ENCODE data around the gene CA11. TPM values are rescaled to one million over a fixed set of nuclear protein-coding genes. Genes with fewer than 3 reads are reported as not detected.
A peak's percentile ranks its signal among the peaks of the same experiment; 100 is the strongest.
"Not testable (repeated sequence)": the region's sequence is repeated elsewhere in the genome, so short reads cannot be mapped to it uniquely, and the experiment has no call there.

Gene CA11
- total RNA-seq, 1 donor from 2014 or later, result 7.8 TPM

GRCh38 chr19:48663667-48664066, 17.7 kb upstream of the CA11 start:
- Mint-ChIP-seq H3K27ac (ENCODE audit: unreplicated experiment) (no peak overlapping the region), H3K36me3 (ENCODE audit: unreplicated experiment) (no peaks in the 10 kb centered on the region), H3K27me3 (ENCODE audit: unreplicated experiment) (peaks cover 2% of the 10 kb centered on the region), H3K9me3 (ENCODE audit: unreplicated experiment) (peaks cover 2% of the 10 kb centered on the region), H3K4me1 (ENCODE audit: low read depth, unreplicated experiment) (no peaks in the 10 kb centered on the region), H3K4me3 (ENCODE audit: unreplicated experiment) (no peak overlapping the region)
- no peak for DNase-seq
- no peak for TF ChIP-seq CTCF (IDR thresholded peaks at IDR 0.05; ENCODE audit: partially characterized antibody, unreplicated experiment)

- H3K4me1 Mint-ChIP-seq (ENCODE audit: low read depth, unreplicated experiment), result peaks cover 1% of the 10 kb centered on the region
- H3K27me3 Mint-ChIP-seq (ENCODE audit: unreplicated experiment), result peaks cover 2% of the 10 kb centered on the region
- H3K9me3 Mint-ChIP-seq (ENCODE audit: unreplicated experiment), result no peaks in the 10 kb centered on the region
- DNase-seq, result no peak
- no peak overlapping the region for H3K27ac Mint-ChIP-seq (ENCODE audit: unreplicated experiment)
- no peak for TF ChIP-seq CTCF (IDR thresholded peaks at IDR 0.05; ENCODE audit: partially characterized antibody, unreplicated experiment)
- no peak overlapping the region for H3K4me3 Mint-ChIP-seq (ENCODE audit: unreplicated experiment)
- no peaks in the 10 kb centered on the region for H3K36me3 Mint-ChIP-seq (ENCODE audit: unreplicated experiment)
Measured at GRCh38 chr19:48661711-48662090, 15.7 kb upstream of the CA11 start.

GRCh38 chr19:48660852-48661710, 15.1 kb upstream of the CA11 start:
- Mint-ChIP-seq H3K36me3 (ENCODE audit: unreplicated experiment) (no peaks in the 10 kb centered on the region), H3K9me3 (ENCODE audit: unreplicated experiment) (no peaks in the 10 kb centered on the region), H3K27ac (ENCODE audit: unreplicated experiment) (no peak overlapping the region), H3K27me3 (ENCODE audit: unreplicated experiment) (peaks cover 2% of the 10 kb centered on the region), H3K4me3 (ENCODE audit: unreplicated experiment) (no peak overlapping the region), H3K4me1 (ENCODE audit: low read depth, unreplicated experiment) (peaks cover 1% of the 10 kb centered on the region)
- no peak for TF ChIP-seq CTCF (IDR thresholded peaks at IDR 0.05; ENCODE audit: partially characterized antibody, unreplicated experiment)
- DNase-seq, result peak; percentile 58

GRCh38 chr19:48659768-48660167, 13.8 kb upstream of the CA11 start:
- TF ChIP-seq CTCF (IDR thresholded peaks at IDR 0.05; ENCODE audit: partially characterized antibody, unreplicated experiment), result no peak
- H3K4me3 Mint-ChIP-seq (ENCODE audit: unreplicated experiment), result no peak overlapping the region
- H3K27me3 Mint-ChIP-seq (ENCODE audit: unreplicated experiment), result peaks cover 2% of the 10 kb centered on the region
- no peak overlapping the region for H3K27ac Mint-ChIP-seq (ENCODE audit: unreplicated experiment)
- no peaks in the 10 kb centered on the region for H3K36me3 Mint-ChIP-seq (ENCODE audit: unreplicated experiment)
- peaks cover 1% of the 10 kb centered on the region for H3K9me3 Mint-ChIP-seq (ENCODE audit: unreplicated experiment)
- H3K4me1 Mint-ChIP-seq (ENCODE audit: low read depth, unreplicated experiment), result peaks cover 3% of the 10 kb centered on the region
- no peak for DNase-seq

- H3K27me3 Mint-ChIP-seq (ENCODE audit: unreplicated experiment), result peaks cover 4% of the 10 kb centered on the region
- TF ChIP-seq CTCF (IDR thresholded peaks at IDR 0.05; ENCODE audit: partially characterized antibody, unreplicated experiment), result no peak
Measured at GRCh38 chr19:48658483-48658882, 12.5 kb upstream of the CA11 start.

GRCh38 chr19:48657828-48658227, 11.8 kb upstream of the CA11 start:
- H3K27ac Mint-ChIP-seq (ENCODE audit: unreplicated experiment); H3K4me3 Mint-ChIP-seq (ENCODE audit: unreplicated experiment); H3K36me3 Mint-ChIP-seq (ENCODE audit: unreplicated experiment); H3K4me1 Mint-ChIP-seq (ENCODE audit: low read depth, unreplicated experiment); H3K9me3 Mint-ChIP-seq (ENCODE audit: unreplicated experiment); H3K27me3 Mint-ChIP-seq (ENCODE audit: unreplicated experiment); DNase-seq: not testable (repeated sequence)

More at GRCh38 chr19:48658483-48658882, 12.5 kb upstream of the CA11 start:
- no peak for DNase-seq
- no peak overlapping the region for H3K27ac Mint-ChIP-seq (ENCODE audit: unreplicated experiment)
- H3K4me1 Mint-ChIP-seq (ENCODE audit: low read depth, unreplicated experiment), result peaks cover 3% of the 10 kb centered on the region
- H3K4me3 Mint-ChIP-seq (ENCODE audit: unreplicated experiment), result peak overlapping the region; percentile 14
- H3K9me3 Mint-ChIP-seq (ENCODE audit: unreplicated experiment), result peaks cover 1% of the 10 kb centered on the region
- no peaks in the 10 kb centered on the region for H3K36me3 Mint-ChIP-seq (ENCODE audit: unreplicated experiment)

All from glutamatergic neuron (in vitro differentiated cells).